ENCODE results near the gene CHRNB2.
A peak's percentile ranks its signal among the peaks of the same experiment; 100 is the strongest.

CHRNB2 gene

GRCh38 chr1:154558720-154559465 lies 8.7 kb upstream of the CHRNB2 start (continued):
- TF ChIP-seq ZBTB44 (tag by site-specific recombination; IDR thresholded peaks at IDR 0.05) (0 out of 2 replicates have a peak, but pooled peaks have one; percentile 18), ZSCAN30 (tag by site-specific recombination; IDR thresholded peaks at IDR 0.05) (no peak; the same call in 1 of the 2 replicates), ZNF335 (tag by site-specific recombination; conservative IDR thresholded peaks at IDR 0.05) (peak; percentile 90), REPIN1 (tag by site-specific recombination; IDR thresholded peaks at IDR 0.05; ENCODE audit: low read depth) (no peak), ZNF394 (tag by site-specific recombination; IDR thresholded peaks at IDR 0.05; ENCODE audit: borderline replicate concordance) (peak; percentile 75; the same call in 1 of the 2 replicates), ZNF76 (tag by site-specific recombination; IDR thresholded peaks at IDR 0.05; ENCODE audit: borderline replicate concordance, low read depth) (peak; percentile 93), ZNF140 (tag by site-specific recombination; IDR thresholded peaks at IDR 0.05) (no peak), TCF7L2 (IDR thresholded peaks at IDR 0.05; ENCODE audit: borderline replicate concordance, low read depth, low read length) (no peak), ZNF623 (tag by site-specific recombination; IDR thresholded peaks at IDR 0.05) (0 out of 2 replicates have a peak, but pooled peaks have one; percentile 12), ZNF658 (tag by site-specific recombination; IDR thresholded peaks at IDR 0.05) (no peak), ZNF580 (tag by site-specific recombination; IDR thresholded peaks at IDR 0.05) (peak; percentile 90), ZNF16 (tag by site-specific recombination; IDR thresholded peaks at IDR 0.05; ENCODE audit: low read depth) (no peak), BCL11B (tag by site-specific recombination; IDR thresholded peaks at IDR 0.05; ENCODE audit: low read depth) (no peak), ZFP41 (tag by site-specific recombination; IDR thresholded peaks at IDR 0.05; ENCODE audit: borderline replicate concordance) (no peak), ZNF549 (tag by site-specific recombination; IDR thresholded peaks at IDR 0.05) (no peak), ZNF211 (tag by site-specific recombination; IDR thresholded peaks at IDR 0.05; ENCODE audit: low read depth) (no peak), ZNF785 (tag by site-specific recombination; IDR thresholded peaks at IDR 0.05) (peak; percentile 76), ZNF704 (tag by site-specific recombination; IDR thresholded peaks at IDR 0.05) (no peak), AEBP2 (tag by site-specific recombination; IDR thresholded peaks at IDR 0.05; ENCODE audit: borderline replicate concordance) (no peak), ZNF324 (tag by site-specific recombination; IDR thresholded peaks at IDR 0.05) (peak; percentile 99), ZNF792 (tag by site-specific recombination; IDR thresholded peaks at IDR 0.05) (0 out of 2 replicates have a peak, but pooled peaks have one; percentile 25), KLF1 (tag by site-specific recombination; IDR thresholded peaks at IDR 0.05) (peak; percentile 92), ZFP3 (tag by site-specific recombination; IDR thresholded peaks at IDR 0.05; ENCODE audit: low read depth) (no peak), FEZF1 (tag by site-specific recombination; IDR thresholded peaks at IDR 0.05) (peak; percentile 40; the same call in 1 of the 2 replicates), ZNF169 (tag by site-specific recombination; IDR thresholded peaks at IDR 0.05) (no peak), EGR2 (tag by site-specific recombination; IDR thresholded peaks at IDR 0.05; ENCODE audit: low read depth) (peak; percentile 96), MYNN (tag by site-specific recombination; IDR thresholded peaks at IDR 0.05; ENCODE audit: borderline replicate concordance) (no peak), ZBTB49 (tag by site-specific recombination; IDR thresholded peaks at IDR 0.05; ENCODE audit: low read depth) (no peak), ZSCAN4 (tag by site-specific recombination; IDR thresholded peaks at IDR 0.05) (no peak; the same call in 1 of the 2 replicates), ZNF10 (tag by site-specific recombination; IDR thresholded peaks at IDR 0.05) (peak; percentile 71; the same call in 1 of the 2 replicates), ZNF621 (tag by site-specific recombination; IDR thresholded peaks at IDR 0.05) (no peak), OSR2 (tag by site-specific recombination; IDR thresholded peaks at IDR 0.05) (peak; percentile 54; the same call in 1 of the 2 replicates), ZNF112 (tag by site-specific recombination; IDR thresholded peaks at IDR 0.05) (no peak)

All from HEK293 (cell line).